Renal cortex interstitium (tissue), 11 donors: ENCODE results near the gene RS1. TPM values are rescaled to one million over a fixed set of nuclear protein-coding genes. Genes with fewer than 3 reads are reported as not detected.

Source experiments
- DNase-seq, 11 donors: peaks; one replicate each; pipeline ENCODE4 v3.0.0-alpha.2; 2013; ENCODE audit warnings: low read depth in 9 of 11, low spot score in 4 of 11; ENCODE audit errors: extremely low read depth in 1 of 11
- polyA plus RNA-seq, 3 donors: library from polyadenylated mRNA; unstranded; fragments of 120-200 nt; gene quantifications; one replicate each; pipeline ENCODE4 v1.2.1, GENCODE V29; 2013; ENCODE audit not compliant: insufficient read length in 3 of 3

Gene RS1
- polyA plus RNA-seq, 3 donors, result 0.07 to 0.17 (median 0.14) TPM

DNA sequence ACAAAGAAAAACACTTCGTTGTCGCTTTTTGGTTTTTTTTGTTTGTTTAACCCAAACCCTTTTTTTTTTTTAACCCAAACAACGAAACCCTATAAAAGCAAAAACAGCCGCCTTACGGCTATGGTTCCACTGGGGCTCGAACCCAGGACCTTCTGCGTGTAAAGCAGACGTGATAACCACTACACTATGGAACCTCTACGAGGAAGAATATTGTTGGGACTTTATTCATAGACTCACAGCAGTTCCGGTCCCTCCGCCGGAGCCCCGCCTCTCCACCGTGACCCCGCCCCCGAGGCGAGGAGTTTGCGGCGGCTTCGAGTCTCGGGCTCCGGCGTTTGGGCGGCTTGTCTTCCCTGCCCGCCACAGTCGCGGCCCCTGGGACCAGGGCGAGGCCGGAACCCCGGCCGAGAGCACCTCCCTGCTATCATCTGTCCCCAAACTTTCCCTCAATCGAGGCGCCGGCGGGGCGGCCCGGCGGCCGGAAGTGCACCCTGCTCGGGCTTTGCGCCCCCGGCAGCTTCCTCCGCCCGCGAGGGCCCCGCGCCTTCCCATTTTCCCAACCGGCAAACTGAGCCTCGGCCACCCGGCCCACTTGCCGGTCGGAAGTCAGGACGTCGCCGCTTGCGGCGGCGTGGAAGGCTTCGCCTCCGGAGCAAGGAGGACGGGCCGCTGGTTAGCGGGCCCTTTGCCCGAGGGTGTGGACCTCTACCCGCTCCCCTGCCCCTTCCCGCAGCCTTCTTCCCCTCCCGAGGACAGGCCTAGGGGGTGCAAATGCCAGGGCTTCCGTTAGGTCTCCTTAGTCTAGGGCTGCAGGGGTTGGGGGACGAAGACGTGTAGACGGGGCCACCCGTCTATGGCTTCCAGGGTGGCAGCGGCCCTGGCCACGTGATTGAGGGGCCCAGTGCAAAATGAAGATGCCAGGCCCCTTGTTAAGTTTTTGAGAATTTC lies 3.2 kb upstream of the RS1 start:
- peak; percentile 62 to 72 (median 65) for DNase-seq

GRCh38 chrX:18674417-18674787 lies 2.5 kb upstream of the RS1 start:
- DNase-seq, result peak in 1 of 11 donors; percentile 10

DNA sequence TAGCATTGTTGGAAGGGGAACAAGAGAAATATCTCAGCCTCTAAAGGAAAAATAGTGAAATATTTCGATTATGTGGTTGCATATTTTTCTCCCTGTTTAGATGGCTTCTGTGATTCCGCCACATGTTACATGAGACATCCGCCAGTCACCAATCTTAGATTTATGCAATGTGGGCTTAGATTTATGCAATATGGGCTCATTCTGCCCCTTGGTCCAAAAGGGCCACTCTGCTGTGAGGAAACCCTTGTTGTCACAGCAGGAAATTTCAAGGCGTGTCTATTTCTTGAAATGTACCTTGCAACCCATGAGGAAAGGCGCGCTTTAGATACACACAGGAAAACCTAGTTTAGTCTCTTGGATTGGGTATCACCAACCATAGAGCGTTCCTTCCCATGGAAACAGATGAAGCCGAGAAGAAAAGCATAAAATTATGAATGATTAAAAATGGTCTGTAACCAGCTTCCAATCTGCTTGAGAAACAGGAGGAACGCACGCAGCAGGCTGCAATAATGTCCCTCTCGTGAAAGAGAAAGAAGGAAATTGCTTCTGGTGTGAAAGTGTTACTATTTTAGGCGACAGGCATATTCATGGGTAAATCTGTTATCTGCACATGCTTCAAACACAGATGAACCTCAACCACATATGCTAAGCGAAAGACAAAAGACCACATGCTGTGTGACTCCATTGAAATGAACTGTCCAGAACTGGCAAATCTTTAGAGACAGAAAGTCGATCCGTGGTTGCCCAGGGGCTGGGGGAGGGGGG lies 3.7 kb downstream of the RS1 start:
- no peak for DNase-seq

DNA sequence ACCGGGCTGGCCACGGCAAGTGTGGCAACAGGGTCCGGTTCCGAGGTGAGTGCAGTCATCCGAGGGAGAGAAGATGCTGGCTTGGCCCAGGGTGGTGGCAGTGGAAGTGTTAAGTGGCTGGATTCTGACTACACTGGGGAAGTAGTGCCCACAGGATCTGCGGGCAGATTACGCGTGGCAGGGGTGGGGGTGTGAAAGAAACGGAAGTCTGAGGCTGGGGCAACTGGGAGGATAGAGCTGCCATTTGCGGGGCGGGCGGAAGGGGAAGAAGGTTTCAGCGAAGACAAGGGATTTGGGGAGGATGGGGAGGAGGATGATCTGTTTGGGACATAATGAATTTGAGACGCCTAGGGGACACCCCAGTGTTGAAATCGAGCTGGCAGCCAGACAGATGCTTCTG lies 5.3 kb downstream of the RS1 start:
- DNase-seq, result no peak

DNA sequence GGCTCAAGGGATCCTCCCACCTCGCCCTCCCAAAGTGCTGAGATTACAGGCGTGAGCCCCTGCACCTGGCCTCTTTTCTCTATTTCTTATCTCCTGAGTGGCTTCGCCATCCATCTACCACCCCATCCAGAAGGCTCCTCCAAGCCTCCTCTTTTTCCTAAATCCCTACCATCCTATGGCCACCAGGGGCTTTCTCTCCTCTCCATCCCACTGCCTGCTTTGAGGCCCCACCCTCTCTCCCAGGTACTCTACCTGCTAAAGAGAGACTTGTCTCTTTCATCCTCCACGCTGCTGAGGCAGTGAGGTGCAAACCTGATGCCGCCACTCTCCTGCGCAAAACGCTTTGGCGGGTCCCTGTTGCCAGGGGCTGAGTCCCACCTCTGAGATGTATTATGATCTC lies 7.0 kb downstream of the RS1 start:
- no peak for DNase-seq

- no peak for DNase-seq
Measured at GRCh38 chrX:18661273-18661672, 10.6 kb downstream of the RS1 start.

- DNase-seq, result no peak
Measured at GRCh38 chrX:18654875-18655836, 16.8 kb downstream of the RS1 start.

GRCh38 chrX:18652636-18653035 lies 19.3 kb downstream of the RS1 start:
- DNase-seq, result no peak

DNA sequence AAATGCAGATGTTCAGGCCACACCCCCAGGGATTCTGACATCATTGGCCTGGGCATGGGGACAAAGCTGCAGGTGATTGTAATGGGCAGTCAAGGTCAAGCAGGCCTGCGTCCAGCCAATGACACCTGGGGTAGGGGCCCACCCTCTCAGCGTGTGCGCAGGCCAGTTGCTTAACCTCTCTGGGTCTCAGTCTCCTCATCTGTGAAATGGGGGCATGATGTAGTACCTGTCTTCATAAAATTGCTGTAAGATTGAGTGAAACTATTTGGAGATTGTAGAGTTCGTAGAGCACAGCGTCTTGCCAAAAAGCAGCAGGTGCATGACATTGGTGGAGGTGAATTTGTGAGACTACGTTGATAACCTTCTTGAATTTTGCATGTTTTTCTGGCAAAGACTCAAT lies 21.2 kb downstream of the RS1 start:
- no peak for DNase-seq

DNA sequence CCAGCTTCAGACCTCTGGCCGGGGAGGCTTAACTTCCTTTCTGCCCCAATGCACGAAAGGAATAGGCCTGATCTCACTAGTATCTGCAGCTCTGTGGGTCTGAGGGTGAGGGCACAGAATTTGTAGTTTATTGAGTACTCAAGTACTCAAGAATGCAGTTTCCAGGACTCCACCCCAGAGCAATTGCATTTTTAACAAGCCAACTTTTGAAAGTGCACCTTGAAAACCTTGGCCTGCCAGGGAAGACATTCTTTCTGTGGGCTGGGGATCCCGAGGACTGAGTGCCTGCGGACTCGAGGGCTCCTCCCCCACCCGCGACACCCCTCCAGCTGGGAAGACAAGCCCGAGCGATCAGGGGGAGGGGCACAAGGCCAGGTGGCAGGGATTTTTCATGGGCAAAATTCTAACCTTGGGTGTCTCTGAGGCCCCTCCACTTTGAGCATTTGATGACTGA lies 22.4 kb downstream of the RS1 start:
- peak in 1 of 11 donors; percentile 4 for DNase-seq

- DNase-seq, result no peak
Measured at GRCh38 chrX:18647621-18648020, 24.3 kb downstream of the RS1 start.

- no peak for DNase-seq
Measured at GRCh38 chrX:18643853-18644252, 28.1 kb downstream of the RS1 start.

GRCh38 chrX:18643243-18643642 lies 28.7 kb downstream of the RS1 start:
- no peak for DNase-seq

DNA sequence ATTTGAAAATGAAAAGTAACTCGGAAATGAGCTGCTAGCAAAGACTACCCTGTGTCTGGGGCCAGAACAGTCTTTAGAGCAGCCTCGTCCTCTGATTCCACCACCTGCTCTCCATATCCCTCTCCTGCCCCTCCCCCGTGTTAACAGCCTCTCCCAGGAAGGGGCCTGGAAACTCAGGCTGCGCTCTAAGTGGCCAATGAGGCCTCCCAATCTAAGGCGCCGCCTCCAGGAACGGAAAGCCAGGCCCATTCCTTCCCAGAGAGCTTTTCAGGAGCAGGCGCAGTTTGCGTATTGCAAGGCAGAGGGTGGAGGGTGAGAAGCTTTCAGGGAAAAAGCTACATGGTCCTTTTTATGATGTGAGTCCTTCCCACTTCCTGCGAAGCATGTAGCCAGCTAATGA lies 31.2 kb downstream of the RS1 start:
- no peak for DNase-seq

DNA sequence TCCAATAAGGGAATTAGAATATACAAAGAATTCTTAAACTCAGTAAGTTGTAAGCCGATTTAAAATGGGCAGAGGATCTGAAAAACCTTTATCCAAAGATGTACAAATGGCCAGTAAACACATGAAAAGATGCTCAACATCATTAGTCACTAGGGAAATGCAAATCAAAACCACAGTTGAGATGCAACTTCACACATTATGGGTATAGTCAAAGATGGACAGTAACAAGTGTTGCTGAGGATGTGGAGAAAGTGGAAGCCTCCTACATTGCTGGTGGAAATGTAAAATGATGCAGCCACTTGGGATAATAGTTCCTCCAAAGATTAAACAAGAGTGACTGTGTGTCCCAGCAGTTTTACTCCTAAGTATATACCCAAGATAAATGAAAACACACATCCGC lies 32.6 kb downstream of the RS1 start:
- no peak for DNase-seq

GRCh38 chrX:18638398-18638797 lies 33.5 kb downstream of the RS1 start:
- no peak for DNase-seq

DNA sequence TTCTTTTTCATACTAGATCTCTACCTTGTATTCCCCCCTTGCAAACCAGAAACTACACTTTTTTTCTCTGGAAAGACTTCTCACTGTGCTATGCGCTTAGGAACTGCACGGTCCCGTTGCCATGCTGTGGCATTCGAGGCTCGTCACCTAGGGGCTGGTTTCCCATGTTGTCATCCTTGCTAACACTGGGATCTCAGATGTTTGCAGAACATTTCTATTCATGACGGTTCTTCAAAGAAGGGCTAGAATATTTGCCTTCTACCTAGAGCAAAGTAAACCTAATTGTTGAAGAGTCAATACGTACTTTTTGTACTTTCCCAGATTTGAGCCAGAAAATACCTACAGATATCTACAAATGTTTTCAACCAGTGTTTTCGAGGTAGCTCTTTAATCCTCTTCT lies 41.0 kb downstream of the RS1 start:
- DNase-seq, result no peak

DNA sequence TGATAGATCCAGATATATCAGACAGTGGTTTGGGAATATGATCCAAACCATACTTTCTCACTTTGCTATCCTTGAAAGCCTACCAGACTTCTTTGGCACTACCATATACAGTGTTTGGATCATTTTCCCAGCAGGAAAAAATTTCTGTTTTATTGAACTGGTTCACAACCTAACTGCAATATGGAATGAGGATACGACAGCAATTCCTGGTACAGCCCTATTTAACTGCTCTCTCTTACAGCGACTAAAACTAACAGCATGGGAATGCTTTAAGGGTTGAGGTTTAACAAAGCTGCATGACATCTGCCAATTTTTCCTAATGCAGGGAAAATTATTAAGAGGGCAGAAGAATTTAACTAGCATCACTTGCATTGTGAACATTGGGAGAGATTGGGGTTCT lies 47.3 kb downstream of the RS1 start:
- no peak for DNase-seq

GRCh38 chrX:18620349-18620748 lies 51.6 kb downstream of the RS1 start:
- no peak for DNase-seq
